Stimulated activated naive B cell treated with anti-CD40 and anti-IgM and Interleukin-4, amounts not matched to agents 10 μg/mL and 1 μg/mL and 100 μg/mL, for 72 hours (primary cell): Measurements from ENCODE around the gene OS9.

Experiments used
- ATAC-seq, 2 donors: fragments of 150-1000 bp; cut with Tn5 transposase; replicated peaks; 2 replicates each; pipeline ENCODE4 v1.10.0; 2021; ENCODE audit warnings: moderate library complexity in 1 of 2
- DNase-seq: peaks from one replicate; pipeline ENCODE4 v3.0.0; 2021
- H3K27ac Mint-ChIP-seq: one replicate; pipeline ENCODE4 v1.8.0; 2022; ENCODE audit warnings: mild to moderate bottlenecking, mixed read lengths
- H3K27me3 Mint-ChIP-seq, 2 donors: one replicate each; pipeline ENCODE4 v1.8.0; 2022; ENCODE audit warnings: mixed read lengths in 2 of 2
- H3K36me3 Mint-ChIP-seq, 2 donors: one replicate each; pipeline ENCODE4 v1.8.0; 2022; ENCODE audit warnings: mixed read lengths in 2 of 2, mild to moderate bottlenecking in 1 of 2
- H3K4me1 Mint-ChIP-seq, 2 donors: one replicate each; pipeline ENCODE4 v1.8.0; 2022; ENCODE audit warnings: mixed read lengths in 2 of 2, mild to moderate bottlenecking in 1 of 2
- H3K4me3 Mint-ChIP-seq, 2 donors: one replicate each; pipeline ENCODE4 v1.8.0; 2022; ENCODE audit warnings: mild to moderate bottlenecking in 2 of 2, mixed read lengths in 2 of 2, moderate library complexity in 1 of 2
- H3K9me3 Mint-ChIP-seq, 2 donors: one replicate each; pipeline ENCODE4 v1.8.0; 2022; ENCODE audit warnings: mixed read lengths in 2 of 2, mild to moderate bottlenecking in 1 of 2

The OS9 gene

DNA sequence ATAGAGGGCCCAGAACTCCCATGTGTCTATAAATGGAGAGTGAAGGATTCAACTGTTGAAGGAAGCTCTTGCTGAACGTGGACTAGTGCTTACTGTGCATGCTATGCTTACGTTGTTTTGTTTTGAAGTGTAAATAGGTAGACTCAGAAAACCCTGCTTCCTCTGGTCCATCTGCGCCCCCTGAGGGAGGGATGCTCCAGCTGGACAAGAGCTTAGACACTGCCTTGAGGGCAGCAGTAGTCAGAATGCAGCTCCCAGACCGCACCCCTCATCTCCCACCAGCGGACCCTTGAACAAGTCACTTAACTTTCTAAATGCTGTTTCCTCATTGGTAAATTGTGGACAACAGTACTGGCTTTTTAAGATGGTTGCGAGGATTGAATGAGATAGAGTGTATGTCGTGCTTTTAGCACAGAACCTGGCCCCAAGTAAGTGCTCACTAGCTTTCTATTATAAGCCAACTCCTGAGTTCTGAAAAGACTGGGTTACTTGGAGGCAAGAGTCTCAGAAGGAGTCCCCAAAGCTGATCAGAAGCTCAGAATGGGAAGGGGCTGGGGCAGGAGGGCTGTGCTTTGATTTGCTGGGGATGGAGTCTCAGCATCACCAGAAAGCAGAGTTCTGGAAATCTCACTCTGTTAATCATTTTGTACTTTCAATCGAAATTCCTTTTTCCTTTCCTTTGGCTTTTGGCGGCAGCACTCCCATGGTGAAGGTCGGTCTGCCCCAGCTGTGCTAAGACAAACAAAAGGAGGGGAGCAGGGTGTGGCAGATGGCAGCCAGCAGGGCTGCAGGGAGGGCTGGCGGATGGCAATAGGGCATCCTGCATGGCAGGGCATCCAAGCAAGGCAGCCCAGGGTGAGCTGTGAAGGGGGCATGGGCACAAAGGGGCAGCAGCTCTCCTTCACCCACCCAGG is 29.0 kb downstream of the OS9 start:
- ATAC-seq, result no peak
- peaks cover 0 to 3% of the 10 kb centered on the region in 2 donors for H3K9me3 Mint-ChIP-seq
- no peak overlapping the region for H3K4me3 Mint-ChIP-seq
- peak overlapping the region; percentile 75 for H3K27ac Mint-ChIP-seq
- DNase-seq, result no peak
- peaks cover 15 to 18% of the 10 kb centered on the region in 2 donors for H3K4me1 Mint-ChIP-seq
- H3K36me3 Mint-ChIP-seq, result peaks cover 62 to 74% of the 10 kb centered on the region in 2 donors
- no peaks in the 10 kb centered on the region for H3K27me3 Mint-ChIP-seq

GRCh38 chr12:57723630-57723962 is 29.7 kb downstream of the OS9 start:
- H3K9me3 Mint-ChIP-seq, result peaks cover 0 to 3% of the 10 kb centered on the region in 2 donors
- H3K27me3 Mint-ChIP-seq, result no peaks in the 10 kb centered on the region
- DNase-seq (no peak), ATAC-seq (no peak)
- H3K36me3 Mint-ChIP-seq, result peaks cover 61 to 75% of the 10 kb centered on the region in 2 donors
- peaks cover 15 to 18% of the 10 kb centered on the region in 2 donors for H3K4me1 Mint-ChIP-seq
- H3K4me3 Mint-ChIP-seq, result no peak overlapping the region
- H3K27ac Mint-ChIP-seq, result no peak overlapping the region

DNA sequence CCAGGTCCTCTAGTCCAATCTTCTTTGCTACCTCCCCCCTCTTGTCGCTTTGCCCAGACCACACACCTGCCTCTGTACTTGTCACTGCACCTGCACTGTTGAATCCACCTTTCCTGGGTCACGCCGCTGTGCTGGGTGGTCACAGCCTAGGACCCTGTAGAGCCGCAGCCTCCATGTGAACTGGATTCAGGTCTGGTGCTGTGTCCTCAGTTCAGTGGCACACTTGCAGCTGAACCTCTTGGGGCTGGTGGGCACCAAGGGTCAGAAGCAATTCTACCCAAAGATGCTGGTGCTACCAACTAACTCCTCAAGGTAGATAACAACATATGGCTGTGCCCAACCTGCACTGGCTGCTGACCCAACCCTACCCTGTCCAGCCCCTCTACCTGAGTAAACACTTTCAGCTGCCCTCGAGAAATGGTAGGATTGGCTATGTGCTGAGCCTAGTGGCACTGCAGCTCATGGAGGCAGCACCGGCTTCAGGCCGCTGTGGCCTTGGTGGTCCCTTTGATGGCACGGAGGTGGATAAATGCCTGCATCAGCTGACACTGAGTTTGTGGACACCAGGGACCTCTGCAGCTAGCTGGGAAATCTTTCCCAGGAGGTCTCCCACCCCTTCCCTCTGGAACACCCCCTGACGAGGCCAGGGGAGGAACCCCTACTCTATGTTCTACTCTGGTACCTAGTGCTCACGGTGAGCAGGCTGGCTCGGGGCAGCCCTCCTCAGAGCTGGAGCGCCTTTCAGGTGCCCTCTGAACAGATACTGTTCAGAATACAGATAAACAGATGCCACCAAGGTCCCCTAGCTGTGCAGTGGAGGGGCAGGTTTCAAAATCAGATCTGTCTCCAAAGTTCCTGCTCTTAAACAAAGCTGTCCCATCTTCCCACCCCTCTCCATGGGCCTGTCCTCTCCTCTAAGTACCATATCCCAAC is 30.3 kb downstream of the OS9 start:
- Mint-ChIP-seq H3K36me3 (peaks cover 56 to 72% of the 10 kb centered on the region in 2 donors), H3K9me3 (peaks cover 0 to 3% of the 10 kb centered on the region in 2 donors), H3K4me3 (peak overlapping the region in 1 of 2 donors; percentile 33), H3K27ac (peak overlapping the region; percentile 80), H3K4me1 (peaks cover 14 to 18% of the 10 kb centered on the region in 2 donors), H3K27me3 (no peaks in the 10 kb centered on the region)
- no peak for DNase-seq
- ATAC-seq, result peak in 1 of 2 donors; percentile 17

DNA sequence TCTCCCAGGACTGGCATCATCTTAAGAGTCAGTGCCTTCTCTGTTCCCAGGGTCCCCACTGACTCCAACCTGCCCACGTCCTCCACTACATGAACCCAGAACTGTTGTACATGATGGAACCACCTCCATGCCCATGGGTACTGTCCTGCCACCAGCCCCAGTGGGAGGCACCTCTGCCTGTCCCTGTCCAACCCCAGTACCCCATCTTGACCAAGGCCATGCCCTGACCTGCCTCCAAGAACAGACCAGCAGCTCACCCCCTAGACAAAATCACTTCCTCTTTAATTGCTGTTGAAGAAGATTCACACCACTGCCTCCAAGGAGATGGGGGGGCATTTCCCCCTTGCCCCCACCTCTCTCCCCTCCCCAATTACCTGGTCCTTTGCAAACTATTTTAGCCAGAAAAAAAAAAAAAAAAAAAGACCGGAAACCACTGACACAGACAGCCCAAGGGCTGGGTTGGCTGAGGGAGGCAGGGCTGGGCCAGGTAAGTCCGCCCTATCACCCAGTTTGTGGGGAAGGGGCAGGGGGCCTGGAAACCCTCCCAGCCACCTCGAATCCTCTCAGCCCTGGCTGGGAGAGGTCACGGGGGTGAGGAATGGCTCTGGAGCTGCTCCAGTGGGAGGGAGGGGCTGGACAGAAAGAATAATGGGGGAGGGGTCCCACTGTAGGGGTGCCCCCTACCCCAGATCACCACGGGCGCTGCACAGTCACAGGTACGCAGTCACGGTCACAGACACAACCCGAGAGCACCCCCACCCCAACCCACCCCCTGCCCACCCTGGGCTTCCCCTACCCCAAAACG is 31.2 kb downstream of the OS9 start:
- ATAC-seq, result peak in 1 of 2 donors; percentile 26
- Mint-ChIP-seq H3K27ac (peak overlapping the region; percentile 80), H3K9me3 (peaks cover 0 to 3% of the 10 kb centered on the region in 2 donors), H3K36me3 (peaks cover 52 to 65% of the 10 kb centered on the region in 2 donors), H3K4me1 (peaks cover 14 to 18% of the 10 kb centered on the region in 2 donors), H3K4me3 (peak overlapping the region in 1 of 2 donors; percentile 33), H3K27me3 (no peaks in the 10 kb centered on the region)
- DNase-seq, result no peak

DNA sequence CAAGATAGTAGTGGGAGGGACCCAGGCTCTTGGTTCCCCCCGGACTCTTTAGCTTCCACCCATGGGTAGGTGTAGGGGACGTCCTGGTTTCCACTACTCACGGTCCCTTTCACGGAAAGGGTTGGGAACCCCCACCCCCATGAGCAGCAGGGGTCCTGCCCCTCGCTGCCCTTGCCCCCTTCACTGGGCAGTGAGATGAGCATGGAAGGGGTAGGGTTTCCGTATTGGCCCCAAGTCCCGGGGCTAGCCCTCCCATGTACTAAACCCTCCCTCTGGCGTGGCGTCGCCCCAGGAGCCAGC is 31.9 kb downstream of the OS9 start:
- no peak overlapping the region for H3K4me3 Mint-ChIP-seq
- peaks cover 0 to 3% of the 10 kb centered on the region in 2 donors for H3K9me3 Mint-ChIP-seq
- DNase-seq (no peak), ATAC-seq (no peak)
- no peaks in the 10 kb centered on the region for H3K27me3 Mint-ChIP-seq
- no peak overlapping the region for H3K27ac Mint-ChIP-seq
- H3K36me3 Mint-ChIP-seq, result peaks cover 48 to 65% of the 10 kb centered on the region in 2 donors
- H3K4me1 Mint-ChIP-seq, result peaks cover 14 to 18% of the 10 kb centered on the region in 2 donors

- ATAC-seq, result peak in 1 of 2 donors; percentile 28
- H3K9me3 Mint-ChIP-seq, result peaks cover 0 to 3% of the 10 kb centered on the region in 2 donors
- H3K36me3 Mint-ChIP-seq, result peaks cover 49 to 66% of the 10 kb centered on the region in 2 donors
- peak overlapping the region; percentile 8 to 73 for H3K4me3 Mint-ChIP-seq
- no peak for DNase-seq
- H3K27me3 Mint-ChIP-seq, result no peaks in the 10 kb centered on the region
- no peak overlapping the region for H3K27ac Mint-ChIP-seq
- peaks cover 14 to 18% of the 10 kb centered on the region in 2 donors for H3K4me1 Mint-ChIP-seq
Measured at GRCh38 chr12:57726151-57726883, 32.4 kb downstream of the OS9 start.

DNA sequence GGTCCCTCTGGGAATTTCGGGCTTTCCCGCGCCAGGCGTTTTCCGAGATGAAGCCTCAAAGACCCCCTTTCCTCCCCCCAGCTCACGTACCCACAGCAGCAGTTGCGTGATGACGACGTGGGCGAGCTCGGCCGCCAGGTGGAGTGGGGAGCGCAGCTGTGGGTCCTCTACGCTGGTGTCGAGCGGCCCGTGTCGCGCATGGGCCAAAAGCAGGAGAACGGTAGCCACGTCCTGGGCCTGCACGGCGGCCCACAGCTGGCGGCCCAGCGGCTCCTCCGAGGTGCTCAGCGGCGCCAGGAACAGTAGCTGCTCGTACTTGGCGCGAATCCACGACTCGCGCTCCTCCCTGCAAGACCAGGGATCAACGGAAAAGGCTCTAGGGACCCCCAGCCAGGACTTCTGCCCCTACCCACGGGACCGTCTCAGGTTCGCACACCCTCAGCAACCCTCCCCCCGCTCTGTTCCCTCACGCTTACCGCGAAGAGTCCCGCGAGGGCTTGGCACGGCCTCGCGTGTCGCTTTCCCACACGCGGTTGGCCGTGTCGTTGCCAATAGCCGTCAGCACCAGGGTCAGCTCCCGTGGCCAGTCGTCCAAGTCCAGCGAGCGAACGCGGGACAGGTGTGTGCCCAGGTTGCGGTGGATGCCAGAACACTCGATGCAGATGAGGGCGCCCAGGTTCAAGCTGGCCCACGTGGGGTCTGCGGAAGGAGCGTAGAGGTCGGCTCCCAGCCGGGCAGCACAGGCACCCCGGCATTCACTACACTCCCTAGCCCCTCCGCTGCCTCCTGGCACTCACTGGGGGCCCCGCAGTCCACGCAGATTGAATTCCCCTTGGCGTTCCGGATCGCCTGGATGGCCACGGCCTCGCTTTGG is 33.2 kb downstream of the OS9 start:
- DNase-seq, result no peak
- no peak overlapping the region for H3K27ac Mint-ChIP-seq
- no peak for ATAC-seq
- H3K27me3 Mint-ChIP-seq, result no peaks in the 10 kb centered on the region
- H3K9me3 Mint-ChIP-seq, result peaks cover 0 to 3% of the 10 kb centered on the region in 2 donors
- peaks cover 11 to 18% of the 10 kb centered on the region in 2 donors for H3K4me1 Mint-ChIP-seq
- no peak overlapping the region for H3K4me3 Mint-ChIP-seq
- H3K36me3 Mint-ChIP-seq, result peaks cover 49 to 66% of the 10 kb centered on the region in 2 donors

DNA sequence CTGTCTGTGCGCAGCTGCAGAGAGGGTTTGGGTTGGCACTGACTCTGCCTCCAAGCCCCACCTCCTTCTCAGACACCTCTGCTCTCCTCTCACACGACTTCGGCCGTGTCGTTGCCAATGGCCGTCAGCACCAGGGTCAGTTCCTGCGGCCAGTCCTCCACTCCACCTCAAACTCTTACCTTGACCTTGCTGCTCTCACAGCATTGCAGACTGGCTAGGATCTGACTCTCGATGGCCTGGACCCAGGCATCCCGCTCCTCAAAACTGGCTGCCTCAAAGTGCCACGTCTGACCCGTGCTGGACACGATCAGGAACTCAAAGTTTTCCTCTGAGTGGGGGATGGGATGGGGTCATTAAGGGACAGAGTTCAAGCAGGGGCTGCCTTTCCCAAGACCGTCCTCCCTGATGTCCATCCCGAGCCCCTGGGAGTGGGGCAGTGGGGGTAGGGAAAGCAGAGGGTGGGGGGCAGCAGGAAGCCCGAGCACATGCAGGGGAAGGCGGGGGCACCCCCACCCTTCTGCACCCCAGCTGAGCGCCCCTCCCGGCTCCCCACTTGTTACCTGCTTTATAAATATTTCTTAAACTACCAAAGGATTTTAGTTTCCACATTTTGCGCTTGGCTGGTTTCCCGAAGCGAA is 33.9 kb downstream of the OS9 start:
- H3K27ac Mint-ChIP-seq, result no peak overlapping the region

DNA sequence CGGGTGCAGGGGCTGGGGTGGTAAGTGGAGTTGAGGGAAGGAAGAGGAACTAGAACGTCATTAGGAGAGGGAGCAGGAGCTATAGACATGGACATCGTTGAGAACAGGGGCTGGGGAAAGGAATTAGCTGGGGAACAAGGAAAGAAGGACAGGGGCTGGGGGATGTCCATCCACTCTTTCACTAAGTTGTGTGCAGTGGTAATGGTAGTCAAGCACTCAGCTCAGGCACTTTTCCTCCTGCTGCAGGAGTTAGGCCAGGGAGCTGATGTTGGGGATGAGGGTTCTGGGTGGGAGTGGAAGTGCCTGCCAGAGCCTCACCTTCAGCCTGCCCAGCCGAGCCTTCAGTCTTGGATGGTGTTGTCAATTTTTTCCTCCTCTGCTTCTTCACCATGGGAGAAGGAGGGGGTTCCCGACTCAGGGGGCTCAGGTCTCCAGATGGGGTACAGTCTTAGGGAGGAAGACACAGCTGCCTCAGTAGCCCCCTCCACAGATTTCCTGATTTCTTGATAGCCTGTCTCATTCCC is 35.5 kb downstream of the OS9 start:
- H3K9me3 Mint-ChIP-seq, result peaks cover 0 to 3% of the 10 kb centered on the region in 2 donors
- ATAC-seq (no peak), DNase-seq (no peak)
- H3K36me3 Mint-ChIP-seq, result peaks cover 56 to 78% of the 10 kb centered on the region in 2 donors
- no peaks in the 10 kb centered on the region for H3K27me3 Mint-ChIP-seq
- H3K4me3 Mint-ChIP-seq, result no peak overlapping the region
- peaks cover 7 to 18% of the 10 kb centered on the region in 2 donors for H3K4me1 Mint-ChIP-seq
- H3K27ac Mint-ChIP-seq, result no peak overlapping the region

More for the DNA sequence above, 33.9 kb downstream of the OS9 start:
- H3K36me3 Mint-ChIP-seq, result peaks cover 54 to 72% of the 10 kb centered on the region in 2 donors
- ATAC-seq, result no peak
- H3K4me1 Mint-ChIP-seq, result peaks cover 11 to 18% of the 10 kb centered on the region in 2 donors
- no peak overlapping the region for H3K4me3 Mint-ChIP-seq
- no peaks in the 10 kb centered on the region for H3K27me3 Mint-ChIP-seq
- DNase-seq, result no peak
- peaks cover 0 to 3% of the 10 kb centered on the region in 2 donors for H3K9me3 Mint-ChIP-seq

DNA sequence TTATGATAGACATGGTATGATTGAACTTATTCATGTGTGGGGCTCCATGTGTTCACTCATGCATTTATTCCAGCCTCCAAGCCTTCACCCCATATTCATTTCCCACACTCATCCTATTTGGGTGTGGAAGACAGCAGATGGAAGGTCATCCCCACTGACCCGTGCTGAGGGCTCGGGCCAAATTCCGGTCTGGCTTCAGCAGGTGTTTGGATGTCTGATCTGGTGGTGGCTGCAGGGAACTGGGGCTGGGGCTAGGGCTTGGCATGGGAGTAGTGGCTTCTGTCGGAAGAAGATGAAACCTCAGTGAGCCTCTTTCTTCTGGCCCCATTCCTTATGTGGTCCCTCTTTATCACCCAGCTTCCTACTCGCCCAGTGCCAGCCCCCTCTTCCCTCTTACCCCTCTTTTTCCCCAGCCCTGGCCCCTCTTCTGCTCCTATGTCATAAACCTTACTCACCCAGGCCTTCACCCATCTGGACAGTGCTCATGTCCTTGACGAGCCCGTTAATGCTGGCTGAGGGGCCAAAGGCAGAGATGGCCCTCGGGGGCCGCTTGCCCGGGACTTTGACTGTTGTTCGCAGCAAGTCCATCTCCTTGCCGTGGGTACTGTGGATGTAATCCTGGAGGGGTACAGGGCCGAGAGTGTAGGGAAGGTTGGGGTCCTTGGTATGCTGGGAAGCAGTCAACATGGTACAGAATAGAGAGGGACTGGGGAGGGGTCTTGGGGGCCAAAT is 36.6 kb downstream of the OS9 start:
- ATAC-seq (no peak), DNase-seq (no peak)
- Mint-ChIP-seq H3K27me3 (no peaks in the 10 kb centered on the region), H3K4me1 (peaks cover 2 to 8% of the 10 kb centered on the region in 2 donors), H3K9me3 (peaks cover 0 to 3% of the 10 kb centered on the region in 2 donors), H3K36me3 (peaks cover 52 to 80% of the 10 kb centered on the region in 2 donors), H3K4me3 (no peak overlapping the region), H3K27ac (no peak overlapping the region)

GRCh38 chr12:57731411-57732080 is 37.6 kb downstream of the OS9 start:
- Mint-ChIP-seq H3K4me1 (peaks cover 0 to 5% of the 10 kb centered on the region in 2 donors), H3K27ac (no peak overlapping the region), H3K9me3 (no peaks in the 10 kb centered on the region), H3K36me3 (peaks cover 49 to 77% of the 10 kb centered on the region in 2 donors), H3K4me3 (no peak overlapping the region), H3K27me3 (no peaks in the 10 kb centered on the region)
- DNase-seq (no peak), ATAC-seq (no peak)
